GM12865 (cell line): ENCODE measurements around the gene TMEM126A.

Experiments
- DNase-seq: peaks from one replicate; pipeline ENCODE4 v3.0.0; 2010; ENCODE audit warnings: low read depth
- H3K4me3 ChIP-seq: 2 replicates; pipeline ENCODE4 v1.5.1; 2011; ENCODE audit warnings: mild to moderate bottlenecking, low read depth, low read length, control low read depth
- TF ChIP-seq, protein P1 (sequence below): IDR thresholded peaks from 2 replicates; pipeline ENCODE4 v1.5.1; 2011; ENCODE audit warnings: low read length, control low read depth, low read depth, inconsistent platforms; ENCODE audit not compliant: insufficient read depth; ENCODE audit errors: missing control alignments

Gene TMEM126A

DNA sequence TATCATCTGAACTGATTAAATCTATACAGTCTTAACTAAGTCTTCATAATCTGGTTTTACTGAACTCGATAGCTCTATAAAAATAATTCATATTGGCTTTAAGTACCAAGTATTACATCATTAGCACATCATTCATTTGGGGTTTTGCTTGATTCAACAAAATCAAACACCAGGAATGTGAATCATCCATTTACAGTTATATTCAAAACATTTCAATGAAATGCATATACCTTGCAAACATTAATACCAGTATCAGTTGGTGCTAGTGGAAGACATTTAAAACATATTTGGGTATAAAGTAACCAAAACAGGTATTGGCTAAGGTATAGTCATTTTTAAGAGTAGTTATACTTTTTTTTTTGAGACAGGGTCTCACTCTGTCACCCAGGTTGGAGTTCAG is 50.4 kb downstream of the TMEM126A start:
- TF ChIP-seq, protein P1, sequence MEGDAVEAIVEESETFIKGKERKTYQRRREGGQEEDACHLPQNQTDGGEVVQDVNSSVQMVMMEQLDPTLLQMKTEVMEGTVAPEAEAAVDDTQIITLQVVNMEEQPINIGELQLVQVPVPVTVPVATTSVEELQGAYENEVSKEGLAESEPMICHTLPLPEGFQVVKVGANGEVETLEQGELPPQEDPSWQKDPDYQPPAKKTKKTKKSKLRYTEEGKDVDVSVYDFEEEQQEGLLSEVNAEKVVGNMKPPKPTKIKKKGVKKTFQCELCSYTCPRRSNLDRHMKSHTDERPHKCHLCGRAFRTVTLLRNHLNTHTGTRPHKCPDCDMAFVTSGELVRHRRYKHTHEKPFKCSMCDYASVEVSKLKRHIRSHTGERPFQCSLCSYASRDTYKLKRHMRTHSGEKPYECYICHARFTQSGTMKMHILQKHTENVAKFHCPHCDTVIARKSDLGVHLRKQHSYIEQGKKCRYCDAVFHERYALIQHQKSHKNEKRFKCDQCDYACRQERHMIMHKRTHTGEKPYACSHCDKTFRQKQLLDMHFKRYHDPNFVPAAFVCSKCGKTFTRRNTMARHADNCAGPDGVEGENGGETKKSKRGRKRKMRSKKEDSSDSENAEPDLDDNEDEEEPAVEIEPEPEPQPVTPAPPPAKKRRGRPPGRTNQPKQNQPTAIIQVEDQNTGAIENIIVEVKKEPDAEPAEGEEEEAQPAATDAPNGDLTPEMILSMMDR: no peak
- no peak for DNase-seq
- H3K4me3 ChIP-seq: no peak overlapping the region

DNA sequence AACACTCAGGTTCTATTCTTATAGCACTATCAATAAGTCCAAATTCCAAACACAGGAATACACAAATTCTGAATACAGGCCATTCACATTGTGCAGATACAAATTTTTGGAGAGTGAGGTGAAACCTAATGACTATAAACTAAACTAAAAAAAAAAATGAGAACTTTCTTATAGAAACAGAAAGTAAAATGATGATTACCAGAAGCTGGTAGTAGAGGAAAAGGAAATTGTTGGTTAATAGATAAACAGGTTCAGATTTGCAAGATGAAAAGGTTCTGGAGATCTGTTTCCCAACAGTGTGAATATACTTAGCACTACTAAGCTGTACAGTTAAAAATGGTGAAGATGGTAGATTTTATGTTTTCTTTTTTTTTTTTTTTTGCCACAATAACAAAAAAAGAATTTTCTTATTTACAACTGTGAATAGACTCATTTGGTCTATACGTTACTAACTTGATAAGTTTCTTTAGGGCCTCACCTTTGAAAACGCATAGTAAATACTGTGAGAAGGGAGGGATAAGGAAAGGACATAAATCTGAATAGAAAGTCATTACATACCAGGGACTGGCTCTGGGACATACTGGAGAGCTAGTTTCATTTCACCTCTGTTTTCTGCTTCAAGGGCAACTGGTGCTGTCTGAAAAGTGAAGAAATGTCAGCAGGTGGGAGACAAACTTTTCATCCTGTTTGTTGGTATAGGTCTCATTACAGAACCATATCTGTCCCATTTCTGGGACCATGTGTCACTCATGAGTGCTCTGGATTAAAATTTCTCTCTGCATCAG is 52.4 kb downstream of the TMEM126A start:
- H3K4me3 ChIP-seq: no peak overlapping the region
- TF ChIP-seq, protein P1: no peak
- DNase-seq: no peak

DNA sequence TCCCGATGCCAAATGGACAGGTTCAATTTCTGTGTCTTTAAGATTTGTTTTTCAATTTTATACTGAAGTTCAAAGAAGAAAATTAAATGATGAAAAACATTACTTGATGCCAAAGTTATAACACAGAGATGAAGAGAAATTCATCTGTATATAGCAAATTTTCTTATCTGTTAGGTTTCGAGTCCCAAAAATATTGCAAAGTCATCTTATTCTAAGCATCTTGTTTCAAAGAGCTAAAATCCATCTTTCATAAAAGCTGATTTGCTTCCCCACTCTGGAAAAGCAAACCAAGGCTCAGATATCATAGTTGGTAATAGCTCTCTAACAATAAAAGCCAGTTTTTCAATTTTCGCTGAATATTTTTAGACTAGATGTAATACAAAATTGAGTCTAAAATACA is 57.2 kb downstream of the TMEM126A start:
- no peak for DNase-seq
- H3K4me3 ChIP-seq: no peak overlapping the region
- TF ChIP-seq, protein P1: no peak

DNA sequence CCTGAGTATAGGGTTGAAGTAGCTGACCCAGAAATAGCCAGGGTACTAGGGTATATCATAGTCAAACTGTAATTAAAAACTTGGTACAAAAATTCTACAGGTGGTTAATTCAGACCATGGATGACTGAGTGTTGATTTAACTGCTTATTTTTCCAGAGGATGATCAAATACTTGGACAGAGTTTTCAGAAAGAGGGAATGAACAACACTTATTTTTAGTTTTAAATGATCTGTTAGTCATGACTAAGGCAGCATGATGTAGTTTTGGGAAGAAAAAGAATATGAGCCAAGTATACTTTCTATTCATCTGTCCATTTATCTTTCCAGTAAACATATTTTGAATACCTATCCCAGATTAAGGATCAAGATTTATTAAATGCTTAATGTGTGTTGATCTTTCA is 58.0 kb downstream of the TMEM126A start:
- TF ChIP-seq, protein P1: no peak
- DNase-seq: no peak
- H3K4me3 ChIP-seq: no peak overlapping the region
